ENCODE measurements around the gene LPCAT1.
"Not testable (repeated sequence)": the region's sequence is repeated elsewhere in the genome, so short reads cannot be mapped to it uniquely, and the experiment has no call there.

Gene LPCAT1

GRCh38 chr5:1466631-1467265 is 57.0 kb downstream of the LPCAT1 start:
- no peak for DNase-seq (ENCODE audit: low read depth)

- DNase-seq (ENCODE audit: low read depth) = no peak
Observed at GRCh38 chr5:1465966-1466471, 57.7 kb downstream of the LPCAT1 start.

GRCh38 chr5:1465117-1465516 is 58.6 kb downstream of the LPCAT1 start:
- DNase-seq (ENCODE audit: low read depth) = no peak

GRCh38 chr5:1464511-1464910 is 59.2 kb downstream of the LPCAT1 start:
- DNase-seq (ENCODE audit: low read depth) = no peak

GRCh38 chr5:1464096-1464446 is 59.7 kb downstream of the LPCAT1 start:
- no peak for DNase-seq (ENCODE audit: low read depth)

- no peak for DNase-seq (ENCODE audit: low read depth)
Observed at GRCh38 chr5:1463326-1464095, 60.2 kb downstream of the LPCAT1 start.

- no peak for DNase-seq (ENCODE audit: low read depth)
Observed at GRCh38 chr5:1462358-1462757, 61.4 kb downstream of the LPCAT1 start.

GRCh38 chr5:1461396-1461795 is 62.4 kb downstream of the LPCAT1 start:
- DNase-seq (ENCODE audit: low read depth) = no peak

GRCh38 chr5:1460054-1460682 is 63.6 kb downstream of the LPCAT1 start:
- no peak for DNase-seq (ENCODE audit: low read depth)

GRCh38 chr5:1459435-1459834 is 64.3 kb downstream of the LPCAT1 start:
- DNase-seq (ENCODE audit: low read depth) = not testable (repeated sequence)

GRCh38 chr5:1456110-1456881 is 67.5 kb downstream of the LPCAT1 start:
- not testable (repeated sequence) for DNase-seq (ENCODE audit: low read depth)

GRCh38 chr5:1453613-1454012 is 70.1 kb downstream of the LPCAT1 start:
- DNase-seq (ENCODE audit: low read depth) = no peak

- no peak for DNase-seq (ENCODE audit: low read depth)
Observed at GRCh38 chr5:1449081-1449630, 74.6 kb downstream of the LPCAT1 start.

- DNase-seq (ENCODE audit: low read depth) = no peak
Observed at GRCh38 chr5:1448511-1449011, 75.2 kb downstream of the LPCAT1 start.

GRCh38 chr5:1447671-1448361 is 75.9 kb downstream of the LPCAT1 start:
- no peak for DNase-seq (ENCODE audit: low read depth)

- DNase-seq (ENCODE audit: low read depth) = no peak
Observed at GRCh38 chr5:1446602-1447343, 77.0 kb downstream of the LPCAT1 start.

GRCh38 chr5:1445689-1446601 is 77.8 kb downstream of the LPCAT1 start:
- DNase-seq (ENCODE audit: low read depth) = no peak

- DNase-seq (ENCODE audit: low read depth) = no peak
Observed at GRCh38 chr5:1445313-1445688, 78.5 kb downstream of the LPCAT1 start, which contains the start of gene SLC6A3. Gene SLC6A3 (minus strand): TSS chr5:1445440. CDS start chr5:1443197, 2,243 bp downstream.
